Fibroblast of pulmonary artery (primary cell): Measurements from ENCODE around the gene SLC13A2.

ENCODE experiments used
- DNase-seq: peaks from one replicate; pipeline ENCODE4 v3.0.0-alpha.2; 2010; ENCODE audit warnings: low read depth
- H3K4me3 ChIP-seq: replicated peaks from 2 replicates; pipeline ENCODE4 v1.5.1; 2011; ENCODE audit warnings: low read depth, mild to moderate bottlenecking, control low read depth, low read length, moderate library complexity
- CTCF ChIP-seq: IDR thresholded peaks from 2 replicates; pipeline ENCODE4 v1.5.1; 2011; ENCODE audit warnings: mild to moderate bottlenecking, control low read depth, low read length, inconsistent platforms; ENCODE audit errors: missing control alignments

SLC13A2 gene

GRCh38 chr17:28471531-28472342, 1.7 kb upstream of the SLC13A2 start:
- DNase-seq, result no peak
- TF ChIP-seq CTCF, result no peak

GRCh38 chr17:28472871-28473497, 460 bp upstream of the SLC13A2 start:
- no peak for DNase-seq
- TF ChIP-seq CTCF, result no peak
- H3K4me3 ChIP-seq, result no peak overlapping the region

More at GRCh38 chr17:28471531-28472342, 1.7 kb upstream of the SLC13A2 start:
- H3K4me3 ChIP-seq, result no peak overlapping the region

GRCh38 chr17:28474111-28474531, 677 bp downstream of the SLC13A2 start:
- TF ChIP-seq CTCF, result no peak
- no peak overlapping the region for H3K4me3 ChIP-seq
- no peak for DNase-seq

- no peak for TF ChIP-seq CTCF
- no peak for DNase-seq
- no peak overlapping the region for H3K4me3 ChIP-seq
Observed at GRCh38 chr17:28475151-28475900, 1.9 kb downstream of the SLC13A2 start.

GRCh38 chr17:28476076-28476865, 2.8 kb downstream of the SLC13A2 start:
- H3K4me3 ChIP-seq, result no peak overlapping the region
- DNase-seq, result no peak
- TF ChIP-seq CTCF, result no peak

GRCh38 chr17:28477928-28478327, 4.5 kb downstream of the SLC13A2 start:
- no peak overlapping the region for H3K4me3 ChIP-seq
- DNase-seq, result no peak
- TF ChIP-seq CTCF, result no peak
